Glomerular visceral epithelial cell (primary cell): Measurements from ENCODE around the gene KIRREL3.
A peak's percentile ranks its signal among the peaks of the same experiment; 100 is the strongest.

ENCODE experiments used
- DNase-seq: peaks from one replicate; pipeline ENCODE4 v3.0.0-alpha.2; 2016; ENCODE audit errors: extremely low spot score

KIRREL3 gene

DNA sequence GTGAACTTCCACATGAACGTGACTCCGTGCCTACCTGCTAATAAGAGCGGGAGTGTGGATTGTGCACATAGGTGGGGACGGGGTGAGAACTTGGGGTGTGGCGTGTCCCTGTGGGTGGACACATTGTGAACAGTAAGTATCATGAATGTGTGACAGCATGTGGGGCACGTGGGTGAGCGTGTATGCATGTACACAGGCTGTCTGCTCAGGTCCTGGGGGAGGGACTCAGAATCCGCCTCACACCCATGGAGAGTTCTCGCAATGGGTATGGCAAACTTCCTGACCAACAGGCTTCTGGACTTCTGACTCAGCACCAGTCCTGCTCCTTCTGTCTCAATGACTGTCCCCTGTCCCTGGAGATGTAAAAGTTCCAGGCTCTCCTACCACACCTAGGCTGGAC lies 422.1 kb downstream of the KIRREL3 start:
- no peak for DNase-seq

DNA sequence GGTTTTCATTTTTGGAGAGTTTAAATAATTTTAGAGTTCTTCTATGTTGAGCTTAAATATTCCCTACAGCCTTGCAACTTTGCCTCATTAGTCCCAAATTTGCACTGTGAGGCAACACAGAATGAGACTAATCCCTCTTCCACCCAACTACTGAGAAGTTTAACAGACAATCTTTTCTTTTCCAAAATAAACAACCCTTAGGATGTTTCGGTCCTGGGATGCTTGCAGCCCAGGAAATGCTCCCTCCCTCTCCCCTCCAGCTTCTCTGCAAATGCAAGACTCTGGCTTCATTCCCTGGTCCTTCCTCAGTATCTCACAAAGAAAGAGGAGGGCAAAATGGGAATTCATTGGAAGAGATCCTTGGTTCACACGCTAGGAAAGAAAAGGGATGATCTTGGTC lies 422.5 kb downstream of the KIRREL3 start:
- DNase-seq, result no peak

DNA sequence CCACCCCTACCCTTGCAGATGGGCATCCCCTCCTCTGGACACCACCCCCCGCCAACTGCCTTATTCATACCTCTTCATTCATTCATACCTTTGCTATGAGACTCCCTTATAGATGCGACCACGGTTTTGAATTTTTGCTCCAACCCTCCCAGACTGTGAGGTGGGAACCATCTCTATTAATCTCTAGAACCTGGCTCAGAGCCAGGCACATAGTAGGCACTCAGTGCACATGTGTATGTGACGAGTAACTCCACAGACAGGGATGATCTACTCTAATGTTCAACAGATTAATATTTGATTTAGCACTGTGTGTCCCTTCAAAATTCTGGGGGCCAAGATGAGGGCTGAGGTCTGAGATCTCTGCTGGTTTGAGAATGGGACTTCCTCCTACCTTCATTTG lies 424.7 kb downstream of the KIRREL3 start:
- DNase-seq, result no peak

DNA sequence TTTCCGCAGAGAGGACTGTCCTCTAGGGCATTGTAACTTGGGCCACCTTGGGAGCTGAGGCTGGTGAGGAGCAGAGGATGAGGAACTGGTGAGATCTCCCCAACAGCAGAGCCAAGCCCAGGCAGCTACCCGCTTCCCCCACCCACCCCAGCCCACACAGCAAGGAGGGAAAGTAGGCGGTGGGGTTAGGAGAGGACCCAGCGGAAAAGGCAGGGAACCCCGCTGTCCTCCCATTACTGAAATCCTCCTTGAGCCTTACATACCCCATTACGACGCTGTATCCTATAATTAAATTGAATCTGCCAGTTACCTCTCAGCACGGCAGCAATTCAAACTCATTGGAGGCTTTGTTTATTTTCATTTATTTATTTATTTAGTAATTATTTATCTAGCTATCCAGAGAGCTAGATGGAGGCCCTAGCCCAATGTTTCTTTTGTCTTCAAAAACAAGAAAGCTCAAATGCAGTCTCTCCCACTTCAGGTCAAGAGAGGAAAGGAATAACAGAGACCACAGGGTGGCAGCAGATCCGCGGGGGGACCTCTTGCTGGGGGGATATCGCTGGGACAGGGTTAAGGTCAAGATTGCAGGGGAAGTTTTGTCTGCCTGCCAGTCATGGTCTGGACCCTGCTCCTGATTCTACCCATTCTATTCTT lies 427.1 kb downstream of the KIRREL3 start:
- DNase-seq, result no peak

DNA sequence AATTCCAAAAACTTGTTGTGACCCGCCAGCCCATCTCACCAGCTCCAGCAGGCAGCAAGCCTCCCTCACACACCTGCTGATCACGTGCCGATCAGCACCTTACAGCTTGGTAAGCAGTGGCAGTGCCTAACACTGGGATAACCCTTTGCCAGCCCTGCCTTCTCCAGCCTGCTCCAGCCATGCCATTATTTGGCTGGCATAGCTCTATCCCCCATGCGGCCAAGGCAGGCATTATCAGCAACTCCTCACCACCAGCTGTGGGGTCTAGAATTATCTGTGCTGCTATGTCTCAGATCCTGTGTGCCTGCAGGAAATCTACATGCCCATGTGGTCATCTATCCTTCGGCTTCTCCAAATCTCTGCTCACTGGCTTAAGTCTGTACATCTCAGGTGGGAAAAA lies 430.1 kb downstream of the KIRREL3 start:
- DNase-seq, result no peak

DNA sequence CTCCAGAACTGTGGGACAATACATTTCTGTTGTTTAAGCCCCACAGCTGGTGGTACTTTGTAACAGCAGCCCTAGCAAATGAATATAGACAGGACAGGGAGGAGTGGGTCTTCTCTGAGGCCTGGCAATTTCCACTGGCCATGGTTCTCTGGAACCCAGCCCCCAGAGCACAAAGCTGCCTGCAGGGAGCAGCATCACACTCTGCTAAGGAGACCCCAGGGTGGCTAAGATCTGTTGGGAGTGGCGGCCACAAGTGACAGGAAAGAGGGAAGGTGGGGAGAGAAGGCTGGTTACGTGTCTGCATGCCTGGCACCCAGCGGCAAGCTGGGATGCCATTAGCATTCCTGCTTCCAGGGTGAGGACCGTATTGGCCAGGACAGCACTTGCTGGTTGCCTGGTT lies 433.2 kb downstream of the KIRREL3 start:
- no peak for DNase-seq

DNA sequence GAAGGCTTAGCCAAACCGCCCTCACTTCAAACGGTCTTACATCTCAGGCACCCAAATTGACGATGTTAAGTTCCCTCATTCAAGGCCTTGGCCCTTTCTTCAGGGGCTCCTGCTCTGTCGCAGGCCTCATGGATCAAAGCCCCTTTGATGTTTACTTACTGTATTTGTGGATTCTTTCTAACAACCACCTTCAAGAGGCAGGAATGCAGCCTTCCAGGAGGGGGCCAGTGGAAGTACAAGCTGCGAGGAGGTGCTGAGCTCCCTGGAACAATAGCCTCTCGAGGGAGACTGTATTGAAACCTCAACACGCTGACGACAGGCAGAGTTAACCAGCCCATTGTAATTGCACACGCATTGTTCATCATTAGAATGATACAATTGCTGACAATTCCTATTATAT lies 436.0 kb downstream of the KIRREL3 start:
- DNase-seq, result no peak

DNA sequence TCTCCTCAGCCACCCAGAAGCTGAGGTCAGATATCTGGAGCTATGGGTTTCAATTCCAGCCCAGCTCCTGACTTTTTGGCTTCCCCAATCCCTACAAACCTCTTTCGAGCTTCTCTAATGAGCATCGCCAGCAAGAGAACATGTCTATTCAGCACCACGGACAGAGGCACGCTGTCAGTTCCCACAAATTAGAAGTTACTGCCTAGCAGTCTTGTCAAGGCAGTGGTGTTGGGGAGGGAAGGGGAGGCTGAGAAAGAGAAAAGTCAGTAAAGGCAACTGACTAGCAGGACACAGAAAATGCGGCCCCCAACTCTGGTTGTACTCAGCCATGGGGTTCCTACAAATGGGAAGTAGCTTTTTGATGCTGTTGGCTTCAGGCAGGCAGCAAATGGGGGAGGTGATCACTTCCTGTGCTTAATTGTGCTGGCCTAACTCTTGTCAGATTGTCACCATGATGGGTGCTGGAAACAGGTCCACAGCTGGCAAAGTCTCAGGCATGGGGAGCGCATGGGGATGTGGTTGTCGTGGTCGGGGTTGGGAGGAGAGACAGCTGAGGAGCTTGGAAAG lies 439.2 kb downstream of the KIRREL3 start:
- DNase-seq, result peak; percentile 44

DNA sequence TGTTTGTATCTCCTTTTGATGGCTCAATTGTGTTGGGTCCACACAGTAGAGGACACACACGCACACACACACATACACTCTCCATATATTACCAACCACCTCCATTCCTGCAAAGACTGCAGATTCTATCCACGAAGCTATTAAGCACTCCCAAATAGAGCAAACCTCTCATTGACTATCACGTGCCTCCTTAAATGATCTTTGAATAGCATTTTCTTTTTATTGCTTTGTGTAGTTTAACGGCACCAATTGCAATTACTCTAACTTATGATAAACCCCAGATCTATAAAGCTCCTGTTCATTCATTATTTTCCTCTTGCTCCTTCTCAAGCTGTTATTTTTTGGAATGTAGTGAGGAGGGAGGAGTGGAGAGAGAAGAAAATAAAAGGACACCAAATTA lies 440.3 kb downstream of the KIRREL3 start:
- no peak for DNase-seq

DNA sequence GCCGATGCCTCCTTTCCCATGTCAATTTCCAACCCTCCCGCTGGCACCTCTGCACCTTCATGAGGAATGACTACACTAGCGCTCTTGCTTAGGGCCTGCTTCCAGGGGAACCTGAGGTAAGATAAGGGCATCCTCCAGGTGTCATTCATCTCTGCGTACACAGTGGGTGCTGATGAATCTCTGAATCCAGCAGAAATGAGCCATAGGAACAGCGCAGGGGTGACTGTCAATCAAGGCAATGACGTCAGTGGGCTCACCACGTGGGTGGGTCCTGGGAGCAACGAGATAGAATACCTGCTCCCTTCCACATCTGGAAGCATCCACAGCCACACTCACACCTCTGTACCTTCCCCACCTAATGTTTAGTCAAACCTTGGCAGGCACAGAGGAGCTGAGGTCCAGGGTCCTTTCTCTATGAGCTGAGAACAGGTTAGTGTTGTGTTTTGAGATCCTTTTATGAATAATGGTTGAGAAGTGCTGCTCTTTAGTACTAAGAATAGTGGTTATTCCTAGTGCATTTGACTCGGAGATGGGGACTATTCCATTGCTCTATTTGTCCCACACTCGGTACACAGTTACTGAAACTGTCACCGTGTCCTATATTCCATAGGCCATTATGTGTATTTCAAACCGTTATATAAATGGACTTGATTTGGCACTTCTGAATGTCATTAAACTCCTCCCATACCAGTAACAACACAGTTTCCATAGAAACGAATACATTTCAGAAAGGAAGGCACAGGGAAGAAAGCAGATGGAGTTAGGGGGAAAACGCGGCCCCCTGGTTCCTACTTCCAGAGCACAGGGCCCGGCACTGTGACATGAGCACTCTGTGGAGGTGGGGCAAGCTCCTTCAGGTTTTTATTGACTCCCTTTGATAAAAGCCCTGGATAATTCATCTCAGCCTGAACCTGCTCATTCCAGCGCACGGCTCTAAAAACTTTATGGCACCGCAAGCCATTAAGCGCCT lies 451.7 kb downstream of the KIRREL3 start:
- DNase-seq, result no peak

DNA sequence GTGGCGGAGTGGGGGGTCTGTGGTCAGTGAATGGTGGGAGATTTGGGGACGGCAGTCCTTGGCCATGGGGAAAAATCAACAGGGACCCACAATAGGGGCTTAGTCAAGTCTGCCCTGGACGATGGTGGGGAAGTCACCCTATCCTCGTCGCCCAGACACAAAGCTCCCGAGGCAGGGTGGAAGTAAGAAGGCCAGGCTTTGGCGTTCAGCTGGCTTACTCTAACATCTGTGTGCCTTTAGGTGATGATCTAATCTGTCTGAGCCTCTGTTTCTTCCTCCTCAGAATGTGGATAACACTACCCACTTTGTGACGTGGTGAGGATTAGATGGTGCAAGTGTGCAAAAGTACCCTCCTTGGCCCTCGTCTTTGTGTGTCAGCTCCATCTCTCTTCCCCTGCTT lies 452.9 kb downstream of the KIRREL3 start:
- no peak for DNase-seq

DNA sequence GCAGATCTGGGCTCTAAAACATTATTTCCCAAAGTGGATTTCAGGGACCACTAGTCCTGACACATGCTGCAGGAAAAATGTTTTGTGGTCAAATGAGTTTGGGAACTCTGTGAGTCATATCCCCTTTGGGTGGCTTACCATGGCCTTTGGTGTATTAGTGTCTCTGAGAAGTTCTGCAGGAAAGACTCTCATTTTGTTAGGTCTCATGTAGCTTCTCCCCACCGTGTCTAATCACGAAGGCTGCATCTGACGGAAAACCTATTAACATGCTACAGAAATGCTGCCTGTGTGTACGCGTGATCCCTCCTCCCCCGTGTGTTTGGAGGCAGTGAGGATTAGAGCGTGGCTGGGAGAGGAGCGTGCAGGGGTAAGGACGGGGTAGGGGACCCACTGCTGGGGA lies 453.4 kb downstream of the KIRREL3 start:
- DNase-seq, result peak; percentile 68

DNA sequence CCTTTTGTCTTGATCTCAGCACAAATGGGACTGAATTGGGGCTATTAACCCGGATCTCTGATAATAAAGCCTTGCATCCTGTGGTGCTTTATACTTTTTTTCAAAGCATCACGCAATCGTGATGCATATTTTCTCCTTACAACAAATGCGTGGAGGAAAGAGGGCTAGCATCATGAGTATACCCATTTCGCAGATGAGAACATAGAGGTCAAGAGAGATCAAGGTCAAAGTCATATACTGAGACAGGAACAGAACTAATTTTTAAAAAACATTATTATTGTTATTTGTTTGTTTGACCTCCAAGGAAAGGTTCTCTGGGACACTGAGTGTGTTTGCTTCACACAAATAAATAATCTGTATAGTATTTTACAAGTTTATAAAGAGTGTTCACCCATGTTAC lies 453.9 kb downstream of the KIRREL3 start:
- DNase-seq, result no peak

DNA sequence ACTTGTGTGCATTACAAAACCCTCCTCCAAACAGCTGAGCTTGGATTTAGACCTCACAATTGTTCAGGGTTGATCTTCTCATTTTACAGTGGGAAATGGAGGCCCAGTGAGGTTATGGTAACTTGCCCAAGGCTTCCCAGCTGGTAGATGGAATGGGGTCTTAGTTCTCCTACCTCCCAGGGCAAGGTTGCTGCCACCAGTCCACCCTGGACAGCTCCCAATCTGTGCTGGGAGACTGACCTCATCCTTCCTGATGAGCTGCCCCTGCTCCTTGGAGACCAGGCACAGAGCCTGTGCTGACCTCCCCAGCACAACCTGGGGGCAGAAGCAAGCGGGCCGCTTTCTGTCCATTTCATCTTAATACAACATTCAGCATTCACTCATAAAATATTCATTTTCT lies 454.4 kb downstream of the KIRREL3 start:
- no peak for DNase-seq

DNA sequence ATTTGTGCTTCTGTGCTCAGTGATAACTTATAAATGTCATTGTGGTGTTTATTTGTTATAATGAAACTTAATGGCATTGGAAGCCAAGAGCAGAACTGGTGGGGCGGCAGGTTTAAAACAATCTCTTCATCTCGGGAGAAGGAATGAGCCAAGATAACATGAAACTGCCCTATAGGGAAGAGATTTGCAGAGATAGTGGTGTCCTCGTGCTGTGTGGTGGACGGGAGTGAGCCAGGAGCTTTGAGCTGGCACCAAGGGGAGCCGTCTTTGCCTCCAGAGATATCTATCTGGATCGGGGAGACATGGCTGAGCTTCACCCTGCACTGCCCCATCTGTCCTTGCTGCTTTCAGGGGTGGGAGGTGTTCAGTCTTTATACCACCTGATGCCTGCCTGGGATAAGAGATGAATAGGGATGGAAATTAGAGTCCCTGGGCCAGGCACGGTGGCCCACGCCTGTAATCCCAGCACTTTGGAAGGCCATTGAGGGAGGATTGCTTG lies 455.5 kb downstream of the KIRREL3 start:
- no peak for DNase-seq

DNA sequence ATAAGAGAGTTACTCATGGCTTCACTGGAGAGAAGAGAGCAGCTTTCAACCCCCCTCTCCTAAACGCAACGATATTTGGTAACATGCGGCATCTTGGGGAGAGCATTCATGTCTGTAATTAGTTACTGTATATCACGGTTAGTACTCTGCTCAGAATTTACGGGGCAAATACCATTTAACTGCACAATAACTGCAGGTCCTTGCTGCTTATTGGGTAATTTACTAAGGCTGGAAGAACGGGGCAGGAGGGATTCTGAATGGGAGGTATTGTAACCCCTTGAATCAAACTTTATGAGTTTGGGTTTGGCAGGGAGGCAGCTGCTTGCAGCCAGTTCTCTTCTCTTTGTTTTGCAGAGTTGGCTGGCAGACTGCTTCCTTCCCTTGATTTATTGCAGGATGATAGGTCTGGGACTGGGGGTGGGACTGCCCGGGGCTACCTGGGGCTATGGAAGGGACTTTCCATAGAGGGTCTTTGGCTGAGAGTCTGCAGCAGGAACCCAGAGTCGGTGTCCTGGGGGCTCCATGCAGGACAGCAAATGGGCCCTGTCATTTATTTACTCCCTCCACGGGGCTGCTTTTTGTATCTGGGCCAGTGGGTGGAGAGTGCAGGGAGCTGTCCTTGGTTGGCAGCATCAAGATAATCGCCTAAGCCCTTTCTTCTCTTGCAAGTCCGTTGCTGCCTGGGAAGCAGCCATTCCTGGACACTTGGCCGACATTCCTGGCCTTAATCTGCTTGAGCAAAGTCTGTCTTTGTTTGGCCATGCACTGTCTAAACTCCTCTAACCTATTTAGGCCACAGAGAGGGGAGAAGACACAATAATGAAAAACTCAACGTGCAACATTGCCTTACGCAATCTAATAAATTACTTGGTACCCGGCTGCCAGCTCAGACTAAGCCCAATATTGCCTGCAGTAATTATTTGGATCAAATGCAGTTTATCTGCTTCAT lies 456.2 kb downstream of the KIRREL3 start:
- peak; percentile 2 for DNase-seq

DNA sequence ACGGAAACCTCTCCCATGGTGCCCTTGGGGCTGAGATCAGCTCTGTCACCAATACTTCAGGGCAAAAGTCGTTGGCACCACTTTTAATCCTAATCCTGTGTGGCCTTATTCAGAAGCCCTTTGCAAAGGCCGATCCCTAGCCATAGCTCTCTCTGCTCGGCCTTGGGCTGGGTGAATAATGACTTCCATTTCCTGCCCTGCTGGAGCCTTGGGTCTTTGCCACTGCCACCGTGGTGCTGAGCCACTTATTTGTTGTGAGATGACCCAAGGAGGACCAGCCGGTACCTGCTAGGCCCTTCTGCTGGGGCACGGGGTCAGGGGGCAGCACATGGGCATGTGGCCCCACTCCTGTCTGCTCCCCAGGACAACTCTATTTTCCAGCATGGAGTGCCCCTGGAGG lies 456.9 kb downstream of the KIRREL3 start:
- DNase-seq, result no peak

DNA sequence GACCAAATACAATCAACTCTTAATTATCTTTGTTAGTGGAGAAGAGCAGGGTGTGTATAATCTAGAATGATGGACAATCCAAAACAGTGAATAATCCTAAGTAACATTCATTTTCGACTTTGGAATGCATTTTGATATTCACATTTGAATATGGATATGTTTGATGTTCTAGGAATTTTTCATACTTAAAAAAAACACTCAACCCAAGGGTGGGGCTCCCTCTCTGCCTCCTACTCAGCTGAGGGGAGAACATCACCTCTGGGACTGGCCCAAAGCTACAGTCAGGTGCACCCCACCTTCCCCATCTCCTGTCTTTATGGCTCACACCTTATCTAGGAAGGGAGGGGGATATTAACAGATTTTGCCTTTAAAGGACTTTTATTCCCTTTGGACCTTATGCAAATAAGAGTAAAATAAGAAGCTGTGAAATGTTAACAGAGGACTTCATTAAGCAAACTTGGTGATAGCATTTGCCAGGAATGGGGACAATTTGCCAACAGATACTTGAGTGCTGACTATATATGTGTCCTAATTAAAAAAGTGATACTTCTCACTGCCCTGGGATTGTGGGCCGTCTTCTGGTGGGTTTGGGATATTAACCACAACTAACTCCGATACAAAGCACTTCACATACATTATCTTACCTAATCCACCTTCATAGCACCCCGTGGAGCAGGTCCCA lies 458.1 kb downstream of the KIRREL3 start:
- no peak for DNase-seq

DNA sequence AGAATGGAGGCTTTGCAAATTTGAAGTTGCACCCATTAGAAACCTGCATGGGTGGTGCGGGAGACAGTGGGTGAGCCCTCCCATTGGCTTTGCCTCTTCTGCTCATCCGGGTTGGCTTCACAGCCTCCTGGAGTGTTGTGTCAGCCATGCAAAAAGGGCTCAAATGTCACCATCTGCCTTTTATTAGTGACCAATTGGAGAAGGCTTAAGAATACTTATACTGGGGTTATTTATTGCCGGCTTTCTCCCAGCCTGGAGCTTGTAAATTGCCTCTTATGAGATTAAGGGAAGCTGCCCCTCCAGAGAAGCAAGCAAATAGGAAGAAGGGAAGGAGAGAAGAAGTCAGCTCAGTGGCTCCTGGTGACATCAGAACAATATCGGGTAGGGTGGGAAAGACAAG lies 462.5 kb downstream of the KIRREL3 start:
- DNase-seq, result no peak

DNA sequence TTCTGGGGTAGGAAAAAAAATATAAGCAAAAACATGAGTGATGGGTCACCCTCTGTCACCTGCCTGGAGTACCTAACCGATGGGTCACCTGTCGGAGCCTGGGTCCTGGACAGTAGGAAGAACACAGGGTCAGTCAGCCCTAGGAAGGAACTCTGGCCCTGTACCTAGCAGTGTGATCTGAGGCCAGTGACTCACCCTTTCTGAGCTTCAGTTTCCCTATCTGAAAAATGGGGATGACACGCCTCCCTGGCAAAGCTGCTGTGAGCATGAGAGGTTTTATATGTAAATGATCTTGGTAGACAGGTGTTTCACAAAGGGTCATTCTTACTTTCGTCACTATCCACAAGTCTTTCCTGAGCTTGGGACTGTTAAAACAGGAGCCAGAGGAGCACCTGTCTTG lies 463.1 kb downstream of the KIRREL3 start:
- no peak for DNase-seq
